Ascending aorta (tissue), 2 donors: ENCODE data around the gene FAM53A. TPM values are rescaled to one million over a fixed set of nuclear protein-coding genes. Genes with fewer than 3 reads are reported as not detected.
"Not testable (repeated sequence)": the region's sequence is repeated elsewhere in the genome, so short reads cannot be mapped to it uniquely, and the experiment has no call there.

ENCODE experiments used
- DNase-seq, 2 donors: peaks; one replicate each; pipeline ENCODE4 v3.0.0-alpha.2; 2019; ENCODE audit warnings: low spot score in 2 of 2
- H3K27ac ChIP-seq, 2 donors: fragments of 200-600 bp; sonication (generic); one replicate each; pipeline ENCODE4 v1.5.1; 2016 to 2017; ENCODE audit warnings: mild to moderate bottlenecking in 1 of 2
- H3K27me3 ChIP-seq: fragments of 200-600 bp; sonication (generic); one replicate; pipeline ENCODE4 v1.5.1; 2017
- H3K36me3 ChIP-seq, 2 donors: fragments of 200-600 bp; sonication (generic); one replicate each; pipeline ENCODE4 v1.5.1; 2016
- H3K4me1 ChIP-seq, 2 donors: fragments of 200-600 bp; sonication (generic); one replicate each; pipeline ENCODE4 v1.5.1; 2016 to 2017; ENCODE audit warnings: mild to moderate bottlenecking in 1 of 2
- H3K4me3 ChIP-seq, 2 donors: fragments of 200-600 bp; sonication (generic); one replicate each; pipeline ENCODE4 v1.5.1; 2016 to 2017; ENCODE audit warnings: mild to moderate bottlenecking in 1 of 2
- H3K9me3 ChIP-seq, 2 donors: fragments of 200-600 bp; sonication (generic); one replicate each; pipeline ENCODE4 v1.5.1; 2016
- intact Hi-C: fragments of 100-400 bp; cut with DNase I; formaldehyde crosslinking; loops from one replicate; pipeline ENCODE4 v1.15.1; 2023
- total RNA-seq: library from RNA; depleted of rRNA; stranded (reverse); fragments of >200 nt; gene quantifications from one replicate; pipeline ENCODE4 v1.1.0, GENCODE V29; 2016
- TF ChIP-seq, protein P1 (sequence below), 3 experiments: fragments of 200-600 bp in 2 of 3; fragments of 450-650 bp in 1 of 3; sonication (generic) in 2 of 3; IDR thresholded peaks; one replicate each; pipeline ENCODE4 v1.5.1; 2016 to 2019; ENCODE audit warnings: antibody characterized with exemption in 3 of 3, mild to moderate bottlenecking in 1 of 3, moderate library complexity in 1 of 3

FAM53A gene
- total RNA-seq, 1 donor from 2014 or later: not detected

DNA sequence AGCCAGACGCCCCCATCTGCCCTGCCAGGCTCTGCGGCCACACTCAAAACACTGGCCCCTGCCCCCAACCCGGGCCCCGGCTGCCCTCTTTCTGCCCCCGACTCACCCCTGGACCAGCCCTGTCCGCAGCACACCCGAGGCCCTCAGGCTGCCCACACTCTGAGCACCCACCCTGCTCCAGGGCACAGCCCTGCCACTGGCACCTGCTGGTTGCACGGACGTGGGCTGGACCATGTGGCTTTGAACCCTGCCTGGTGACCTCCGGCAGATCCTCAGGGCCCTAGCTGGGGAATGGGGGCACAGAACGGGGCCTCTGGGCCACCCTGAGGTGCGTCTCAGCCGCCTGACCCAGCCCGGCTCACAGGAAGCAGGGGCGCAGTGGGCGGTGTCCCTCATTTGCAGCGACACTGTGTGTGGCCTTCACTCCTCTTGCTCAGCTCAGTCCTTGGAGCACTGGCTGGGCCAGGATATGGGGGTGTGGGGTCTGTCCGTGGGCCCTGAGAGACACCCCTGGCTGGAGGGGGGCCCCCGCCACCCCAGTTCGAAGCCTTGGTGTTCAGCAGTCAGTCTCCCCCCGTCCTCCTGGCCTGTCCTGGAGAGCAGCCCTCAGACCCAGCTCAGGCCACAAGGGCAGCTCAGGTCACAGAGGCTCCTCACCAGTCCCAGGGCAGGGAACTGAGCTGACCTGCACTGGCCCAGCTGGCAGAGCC is 73.2 kb downstream of the FAM53A start:
- Histone ChIP-seq H3K4me1 (no peaks in the 10 kb centered on the region), H3K4me3 (no peak overlapping the region), H3K27ac (no peak overlapping the region), H3K36me3 (no peaks in the 10 kb centered on the region), H3K9me3 (no peaks in the 10 kb centered on the region), H3K27me3 (no peaks in the 10 kb centered on the region)
- TF ChIP-seq, protein P1, sequence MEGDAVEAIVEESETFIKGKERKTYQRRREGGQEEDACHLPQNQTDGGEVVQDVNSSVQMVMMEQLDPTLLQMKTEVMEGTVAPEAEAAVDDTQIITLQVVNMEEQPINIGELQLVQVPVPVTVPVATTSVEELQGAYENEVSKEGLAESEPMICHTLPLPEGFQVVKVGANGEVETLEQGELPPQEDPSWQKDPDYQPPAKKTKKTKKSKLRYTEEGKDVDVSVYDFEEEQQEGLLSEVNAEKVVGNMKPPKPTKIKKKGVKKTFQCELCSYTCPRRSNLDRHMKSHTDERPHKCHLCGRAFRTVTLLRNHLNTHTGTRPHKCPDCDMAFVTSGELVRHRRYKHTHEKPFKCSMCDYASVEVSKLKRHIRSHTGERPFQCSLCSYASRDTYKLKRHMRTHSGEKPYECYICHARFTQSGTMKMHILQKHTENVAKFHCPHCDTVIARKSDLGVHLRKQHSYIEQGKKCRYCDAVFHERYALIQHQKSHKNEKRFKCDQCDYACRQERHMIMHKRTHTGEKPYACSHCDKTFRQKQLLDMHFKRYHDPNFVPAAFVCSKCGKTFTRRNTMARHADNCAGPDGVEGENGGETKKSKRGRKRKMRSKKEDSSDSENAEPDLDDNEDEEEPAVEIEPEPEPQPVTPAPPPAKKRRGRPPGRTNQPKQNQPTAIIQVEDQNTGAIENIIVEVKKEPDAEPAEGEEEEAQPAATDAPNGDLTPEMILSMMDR (IDR thresholded peaks at IDR 0.05): no peak
- no peak for DNase-seq
- intact Hi-C loops: no loop called here

DNA sequence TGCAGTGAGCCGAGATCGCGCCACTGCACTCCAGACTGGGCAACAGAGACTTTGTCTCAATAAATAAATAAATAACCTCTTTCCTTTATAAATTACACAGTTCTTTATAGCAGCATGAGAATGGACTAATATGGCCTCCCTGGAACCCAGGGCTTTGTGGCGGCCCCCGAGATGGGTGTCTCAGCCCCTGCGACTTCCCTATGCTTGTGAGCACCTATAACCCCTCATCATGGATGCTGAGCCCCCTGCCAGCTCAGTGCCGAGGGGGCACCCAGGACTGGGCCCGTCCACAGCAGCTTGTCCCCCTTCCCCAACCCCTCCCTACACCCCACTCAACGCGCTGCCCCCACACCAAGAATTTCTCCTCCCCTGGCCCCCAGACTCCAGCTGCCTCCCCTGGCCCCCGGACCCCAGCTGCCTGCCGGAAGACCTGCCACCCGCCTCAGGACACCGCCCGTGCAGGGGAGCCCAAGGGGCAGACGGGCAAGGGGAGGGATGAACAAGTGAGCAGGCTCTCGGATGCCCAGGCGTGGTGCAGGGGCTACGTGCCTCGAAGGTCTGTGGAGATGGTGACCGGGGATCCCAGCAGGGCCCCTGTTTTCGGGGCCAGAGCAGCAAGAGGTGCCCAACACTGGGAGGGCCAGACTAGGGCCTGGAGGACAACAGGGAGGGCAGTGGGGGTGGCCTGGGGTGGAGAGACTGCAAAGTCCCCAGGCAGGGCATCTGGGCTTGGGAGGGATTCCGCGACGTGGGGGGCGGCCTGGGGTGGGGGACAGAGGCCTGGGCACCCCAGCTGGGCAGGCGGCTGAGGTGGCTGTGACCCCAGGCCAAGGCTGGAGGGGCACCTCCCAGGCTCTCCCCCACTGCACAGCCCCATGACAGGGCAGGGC is 74.0 kb downstream of the FAM53A start:
- no peaks in the 10 kb centered on the region for H3K27me3 ChIP-seq
- TF ChIP-seq, protein P1 (IDR thresholded peaks at IDR 0.05): no peak
- H3K27ac ChIP-seq: no peak overlapping the region
- intact Hi-C loops: no loop called here
- no peak for DNase-seq
- H3K9me3 ChIP-seq: no peaks in the 10 kb centered on the region
- no peaks in the 10 kb centered on the region for H3K36me3 ChIP-seq
- no peaks in the 10 kb centered on the region for H3K4me1 ChIP-seq
- H3K4me3 ChIP-seq: no peak overlapping the region

DNA sequence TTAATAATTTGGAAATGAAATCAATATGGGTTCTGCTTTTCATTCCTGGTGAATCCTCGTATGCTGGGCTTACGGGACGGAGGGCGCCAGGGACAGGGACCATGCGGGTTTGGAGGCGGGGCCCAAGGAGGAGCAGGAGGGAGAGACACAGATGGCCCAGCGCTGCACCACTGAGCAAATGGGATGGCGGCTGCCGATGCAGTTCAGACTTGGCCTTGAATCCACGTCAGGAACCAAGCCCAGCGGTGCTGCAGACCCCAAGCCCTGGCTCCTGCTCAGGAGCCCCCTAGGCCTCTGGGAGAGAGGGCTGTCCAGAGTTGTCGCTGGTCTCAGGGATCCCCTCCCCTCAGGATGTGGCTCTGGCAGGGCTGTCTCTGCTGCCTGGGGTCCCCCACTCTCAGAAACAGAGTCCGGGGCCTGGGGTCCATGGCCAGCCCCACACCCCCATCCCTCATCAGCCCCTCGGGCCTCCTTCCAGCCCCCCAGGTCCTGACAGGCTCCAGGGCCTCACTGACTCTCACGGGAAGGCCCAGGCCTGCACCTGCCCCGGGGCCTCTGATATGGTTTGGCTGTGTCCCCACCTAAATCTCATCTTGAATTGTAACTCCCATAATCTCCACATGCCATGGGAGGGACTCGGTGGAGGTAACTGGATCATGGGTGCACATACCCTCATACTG is 75.2 kb downstream of the FAM53A start:
- Histone ChIP-seq H3K4me3 (no peak overlapping the region), H3K27me3 (no peaks in the 10 kb centered on the region), H3K36me3 (no peaks in the 10 kb centered on the region), H3K27ac (no peak overlapping the region), H3K9me3 (no peaks in the 10 kb centered on the region), H3K4me1 (no peaks in the 10 kb centered on the region)
- intact Hi-C loops: no loop called here
- no peak for DNase-seq
- TF ChIP-seq, protein P1 (IDR thresholded peaks at IDR 0.05): no peak

DNA sequence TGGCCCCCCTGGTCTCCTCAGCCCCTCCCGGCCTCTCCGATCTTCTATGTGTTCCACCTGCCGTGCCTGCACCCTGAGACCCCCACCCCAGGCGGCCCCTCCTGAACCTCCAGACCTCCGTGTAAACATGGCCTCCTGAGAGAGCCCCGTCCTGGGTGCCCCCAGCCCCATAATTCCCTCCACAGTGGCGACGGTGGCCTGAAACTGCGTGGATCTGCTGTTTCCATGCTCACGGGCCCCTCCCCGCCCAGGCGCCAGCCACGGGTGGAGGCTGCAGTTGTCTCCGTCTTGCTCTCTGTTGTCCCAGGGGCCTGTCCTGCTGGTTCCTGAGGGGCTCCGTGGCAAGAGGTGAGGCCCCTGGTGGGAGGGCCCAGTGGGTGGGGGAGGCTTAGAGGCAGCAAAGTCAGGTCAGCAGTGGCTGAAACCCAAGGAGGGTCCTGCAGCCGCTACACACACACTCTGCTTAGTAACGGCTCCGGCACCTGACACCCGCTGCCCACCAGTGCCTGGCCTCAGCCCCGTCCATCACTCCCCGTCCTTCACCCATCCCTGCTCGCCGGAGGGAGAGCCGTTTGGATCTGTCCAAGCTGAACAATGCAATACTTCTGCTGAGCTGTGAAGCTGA is 75.8 kb downstream of the FAM53A start:
- no peaks in the 10 kb centered on the region for H3K4me1 ChIP-seq
- H3K27ac ChIP-seq: no peak overlapping the region
- no peaks in the 10 kb centered on the region for H3K9me3 ChIP-seq
- H3K27me3 ChIP-seq: no peaks in the 10 kb centered on the region
- intact Hi-C loops: no loop called here
- DNase-seq: no peak
- H3K36me3 ChIP-seq: no peaks in the 10 kb centered on the region
- TF ChIP-seq, protein P1 (IDR thresholded peaks at IDR 0.05): no peak
- H3K4me3 ChIP-seq: no peak overlapping the region

DNA sequence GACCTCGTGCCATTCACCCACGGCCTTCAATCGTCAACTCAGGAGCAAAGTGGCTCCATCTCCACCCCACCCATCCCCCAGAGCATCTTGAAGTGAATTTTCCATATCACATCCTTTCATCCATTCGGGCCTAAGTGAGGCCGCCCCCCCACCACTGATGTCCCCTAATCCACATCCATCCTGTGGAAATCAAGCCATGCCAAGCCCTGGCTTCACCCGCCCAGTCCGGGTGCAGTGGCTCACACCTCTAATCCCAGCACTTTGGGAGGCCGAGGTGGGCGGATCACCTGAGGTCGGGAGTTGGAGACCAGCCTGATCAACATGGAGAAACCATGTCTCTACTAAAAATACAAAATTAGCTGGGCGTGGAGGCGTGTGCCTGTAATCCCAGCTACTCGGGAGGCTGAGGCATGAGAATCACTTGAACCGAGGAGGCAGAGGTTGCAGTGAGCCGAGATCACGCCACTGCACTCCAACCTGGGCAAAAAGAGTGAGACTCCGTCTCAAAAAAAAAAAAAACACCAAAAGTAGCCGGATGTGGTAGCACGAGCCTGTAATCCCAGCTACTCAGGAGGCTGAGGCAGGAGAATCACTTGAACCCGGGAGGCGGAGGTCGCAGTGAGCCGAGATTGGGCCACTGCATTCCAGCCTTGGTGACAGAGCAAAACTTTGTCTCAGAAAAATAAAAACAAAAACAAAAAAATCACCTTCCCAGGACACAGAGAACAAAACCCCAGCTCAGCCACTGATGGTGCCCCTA is 76.5 kb downstream of the FAM53A start:
- intact Hi-C loops, H3K27me3 ChIP-seq, DNase-seq, H3K4me3 ChIP-seq, H3K36me3 ChIP-seq, H3K9me3 ChIP-seq, H3K27ac ChIP-seq, H3K4me1 ChIP-seq: not testable (repeated sequence)
